DMS114 treated with DMSO at 0.1 percent for 48 hours (cell line): ENCODE results near the gene RORB.

Experiments
- DNase-seq: peaks from one replicate; lab custom pipeline; 2025; ENCODE audit not compliant: unreplicated experiment; lab: John Stamatoyannopoulos, UW

Gene RORB

DNA sequence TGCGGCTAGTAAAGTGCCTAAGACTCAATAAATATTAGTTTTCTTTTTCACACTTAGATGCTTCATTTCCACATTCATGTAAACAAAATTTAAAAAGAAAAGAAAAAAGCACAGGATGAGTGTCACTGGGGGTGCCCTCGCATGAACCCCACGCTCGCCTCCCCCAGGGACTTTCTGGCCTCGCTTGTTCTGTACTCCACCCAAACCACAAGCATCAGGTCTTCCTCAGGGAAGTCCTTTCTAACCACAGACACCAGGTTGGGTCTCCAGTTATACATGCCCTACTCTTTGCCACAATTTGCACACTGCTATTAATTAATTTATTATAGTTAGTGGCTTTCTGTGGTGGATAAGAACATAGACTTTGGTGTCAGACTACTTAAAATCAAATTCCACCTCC lies 92.4 kb downstream of the RORB start:
- no peak for DNase-seq

GRCh38 chr9:74595286-74595685 lies 98.2 kb downstream of the RORB start:
- DNase-seq = no peak

DNA sequence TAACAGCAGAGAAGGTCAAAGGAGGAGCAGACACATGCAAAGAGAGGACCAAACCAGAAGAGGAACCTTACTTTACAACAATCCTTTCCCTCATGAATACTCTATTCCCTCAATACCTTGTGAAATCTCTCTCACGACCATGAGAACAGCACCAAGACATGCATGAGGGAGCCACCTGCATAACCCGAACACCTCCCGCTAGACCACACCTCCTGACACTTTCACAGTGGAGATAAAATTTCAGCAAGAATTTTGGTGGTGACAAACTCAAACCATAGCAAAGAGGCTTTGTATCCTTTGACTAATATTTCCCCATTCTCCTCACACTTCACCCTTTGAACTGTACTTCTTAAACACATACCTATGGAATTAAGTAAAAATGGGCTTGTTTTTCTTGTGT lies 101.7 kb downstream of the RORB start:
- DNase-seq = no peak

DNA sequence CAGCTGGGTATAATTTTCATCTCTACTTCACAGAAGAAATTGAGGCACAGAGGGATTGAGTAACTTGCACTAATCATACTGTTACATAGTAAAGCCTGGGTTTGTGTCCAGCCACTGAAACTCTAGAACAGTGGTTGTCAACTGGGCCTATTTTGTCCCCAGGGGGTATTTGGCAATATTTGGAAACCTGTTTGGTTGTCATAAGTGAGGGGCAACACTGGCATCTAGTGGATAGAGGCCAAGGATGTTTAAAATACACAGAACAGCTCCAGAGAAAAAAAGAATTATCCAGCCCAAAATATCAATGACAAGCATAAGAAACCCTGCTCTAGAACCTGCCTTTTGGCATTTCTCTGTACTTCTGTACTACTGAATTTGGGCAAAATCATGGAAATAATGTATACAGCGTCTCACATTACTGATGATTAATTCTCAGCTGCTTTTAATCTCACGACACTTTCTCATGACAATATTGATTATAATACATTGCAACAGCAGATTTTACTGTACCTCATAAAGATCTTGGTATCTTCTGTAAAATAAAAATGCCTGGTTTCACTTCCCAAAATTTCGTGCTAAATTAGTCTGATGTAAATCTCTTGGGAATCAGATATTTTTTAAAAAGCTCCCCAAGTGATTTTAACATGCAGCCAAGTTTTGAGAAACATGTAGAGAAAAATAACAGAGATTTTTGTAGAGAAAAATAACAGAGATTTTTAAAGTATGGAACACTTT lies 112.7 kb downstream of the RORB start:
- no peak for DNase-seq

- no peak for DNase-seq
Observed at GRCh38 chr9:74610523-74611061, 113.5 kb downstream of the RORB start.

- no peak for DNase-seq
Observed at GRCh38 chr9:74630228-74630627, 133.1 kb downstream of the RORB start.

- DNase-seq = no peak
Observed at GRCh38 chr9:74639112-74639511, 142.0 kb downstream of the RORB start.

DNA sequence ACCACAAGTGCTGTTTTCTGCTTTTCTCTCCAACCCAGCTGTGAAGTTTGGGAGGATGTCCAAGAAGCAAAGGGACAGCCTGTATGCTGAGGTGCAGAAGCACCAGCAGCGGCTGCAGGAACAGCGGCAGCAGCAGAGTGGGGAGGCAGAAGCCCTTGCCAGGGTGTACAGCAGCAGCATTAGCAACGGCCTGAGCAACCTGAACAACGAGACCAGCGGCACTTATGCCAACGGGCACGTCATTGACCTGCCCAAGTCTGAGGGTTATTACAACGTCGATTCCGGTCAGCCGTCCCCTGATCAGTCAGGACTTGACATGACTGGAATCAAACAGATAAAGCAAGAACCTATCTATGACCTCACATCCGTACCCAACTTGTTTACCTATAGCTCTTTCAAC lies 145.2 kb downstream of the RORB start:
- no peak for DNase-seq

DNA sequence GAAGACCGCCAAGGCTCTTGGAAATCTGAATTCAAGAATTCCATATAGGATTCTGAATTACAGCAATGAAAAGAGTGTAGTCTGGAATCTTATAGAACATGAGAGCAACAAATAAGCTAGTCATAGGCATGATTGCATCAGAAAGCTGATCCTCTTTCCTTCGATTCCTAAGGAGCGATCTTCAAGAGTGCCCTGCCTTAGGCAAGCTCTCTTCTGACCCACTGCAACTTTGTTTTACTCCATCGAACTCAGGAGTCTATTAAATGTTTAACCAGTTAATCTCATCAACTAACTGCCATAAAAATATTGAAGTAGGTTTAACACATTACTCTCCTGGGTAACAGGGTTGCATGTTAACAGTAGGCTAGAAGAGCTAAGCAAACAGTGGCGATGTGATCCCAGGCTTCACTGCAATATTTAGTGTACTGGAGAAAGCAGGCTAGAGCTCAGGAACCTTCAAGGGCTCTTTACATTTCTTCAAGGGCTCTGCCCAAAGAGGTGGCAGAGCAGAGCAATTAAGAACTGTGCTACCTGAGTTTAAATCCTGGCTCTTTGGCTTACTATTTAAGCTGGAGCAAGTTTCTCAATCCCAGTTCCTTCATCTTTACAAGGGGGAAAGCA lies 146.3 kb downstream of the RORB start:
- DNase-seq = no peak

- DNase-seq = no peak
Observed at GRCh38 chr9:74644023-74644422, 146.9 kb downstream of the RORB start.

- DNase-seq = peak; percentile 3
Observed at GRCh38 chr9:74645007-74645639, 148.0 kb downstream of the RORB start.

DNA sequence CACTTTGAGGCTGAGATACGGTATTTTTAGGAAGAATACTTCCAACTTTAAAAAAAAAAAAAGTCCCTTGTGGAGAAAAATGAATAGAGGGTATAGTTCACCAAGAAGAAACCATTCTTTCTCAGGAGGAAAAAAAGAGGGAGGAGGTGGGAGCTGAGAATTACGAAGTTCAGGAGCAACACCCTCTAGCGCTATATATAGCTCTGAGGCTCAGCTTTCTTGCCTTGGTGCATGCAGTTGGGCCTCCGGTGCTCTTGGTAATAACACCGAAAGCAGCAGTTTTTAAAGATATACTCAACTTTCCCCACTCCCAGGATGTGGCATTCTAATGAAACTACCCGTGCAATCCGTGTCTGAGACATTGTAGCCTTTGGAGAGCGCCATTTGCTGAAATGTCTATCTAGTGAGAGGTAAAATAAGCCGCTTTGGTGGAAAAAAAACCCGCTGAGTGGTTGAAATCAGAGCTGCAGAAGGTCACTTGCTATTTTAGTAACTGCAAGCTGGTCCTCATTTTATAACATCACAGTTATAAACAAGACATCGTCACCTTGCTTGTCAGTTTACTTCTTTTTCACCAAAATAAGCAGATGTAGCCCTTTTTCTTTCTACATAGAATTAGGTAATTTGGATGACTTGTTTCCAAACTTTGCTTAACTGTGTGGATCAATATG lies 156.4 kb downstream of the RORB start:
- DNase-seq = no peak

DNA sequence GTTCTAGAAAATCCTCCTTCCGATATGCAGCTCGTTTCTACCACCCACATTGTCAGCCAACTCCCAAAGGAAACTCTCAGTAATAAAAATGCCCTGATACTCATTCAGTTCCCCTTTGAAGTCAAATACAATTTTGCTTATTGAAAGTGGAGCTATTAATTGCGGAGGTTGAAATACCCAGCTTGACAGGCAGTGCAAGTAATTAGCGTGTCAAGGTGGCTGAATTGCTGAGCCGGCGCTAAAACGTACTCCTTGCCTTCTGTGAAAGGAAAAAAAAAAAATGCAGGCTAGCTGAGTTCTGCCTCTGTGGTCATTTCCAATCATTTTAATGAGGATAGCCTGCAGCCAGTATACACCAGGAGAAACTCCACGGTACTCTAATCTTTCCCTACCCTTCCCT lies 165.5 kb downstream of the RORB start:
- no peak for DNase-seq

DNA sequence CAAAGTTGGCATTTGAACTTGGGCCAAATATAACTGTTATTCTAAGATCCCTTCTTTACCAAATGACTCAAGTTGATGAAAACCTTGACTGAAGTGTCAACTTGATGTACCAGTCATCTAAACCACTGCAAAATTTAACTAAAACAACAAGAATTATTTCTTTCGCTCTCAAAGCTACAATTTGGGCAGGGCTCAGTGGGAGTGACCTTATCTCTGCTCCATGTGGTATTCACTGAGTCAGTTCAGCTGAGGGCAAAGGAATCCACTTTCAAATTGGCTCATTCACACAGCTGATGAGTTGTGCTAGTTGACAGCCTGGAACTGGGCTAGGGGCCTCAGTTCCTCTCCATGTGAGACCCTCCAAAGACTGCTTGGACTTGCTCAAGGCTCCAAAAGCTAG lies 166.3 kb downstream of the RORB start:
- no peak for DNase-seq

GRCh38 chr9:74666625-74667316 lies 169.6 kb downstream of the RORB start:
- DNase-seq = no peak

- no peak for DNase-seq
Observed at GRCh38 chr9:74672237-74672636, 175.1 kb downstream of the RORB start.

DNA sequence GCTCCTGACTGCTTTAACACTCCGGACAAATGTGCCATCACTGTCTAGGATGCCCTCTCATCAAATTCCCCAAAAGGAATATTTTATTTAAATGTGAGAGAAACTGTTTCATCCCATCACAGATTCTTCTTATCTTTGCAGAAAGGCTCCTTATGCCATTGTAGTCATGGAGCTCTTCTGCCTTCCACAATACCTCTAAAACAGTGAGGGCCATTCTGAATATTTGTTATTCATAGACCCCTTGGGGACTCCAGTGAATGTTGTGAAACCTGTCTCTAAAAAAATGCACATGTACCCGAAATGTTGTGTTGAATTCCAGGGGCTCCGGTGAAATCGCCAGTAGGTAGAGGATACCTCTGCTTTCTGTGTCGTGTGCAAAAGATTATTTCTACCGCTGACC lies 176.9 kb downstream of the RORB start:
- no peak for DNase-seq

- no peak for DNase-seq
Observed at GRCh38 chr9:74681906-74682305, 184.8 kb downstream of the RORB start.

GRCh38 chr9:74683322-74683721 lies 186.2 kb downstream of the RORB start:
- DNase-seq = no peak

DNA sequence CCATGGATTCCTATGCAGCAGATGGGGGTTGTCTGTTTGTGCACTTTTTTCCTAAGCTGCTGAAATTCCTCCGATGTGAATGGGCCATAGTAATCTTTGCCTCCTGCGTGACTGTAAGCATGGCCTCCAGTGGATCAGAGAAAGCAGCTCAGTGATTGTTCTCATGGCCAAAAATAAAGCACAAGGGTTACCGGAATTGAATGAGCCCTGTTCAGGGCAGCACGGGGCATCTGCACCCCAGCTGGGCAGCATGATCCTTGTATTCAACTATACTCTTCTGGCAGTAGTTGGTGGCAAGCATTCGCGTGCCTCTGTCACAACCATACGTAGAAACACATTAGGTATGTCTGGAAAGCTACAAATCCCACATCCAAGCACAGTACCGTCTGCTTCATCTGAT lies 193.9 kb downstream of the RORB start:
- no peak for DNase-seq

DNA sequence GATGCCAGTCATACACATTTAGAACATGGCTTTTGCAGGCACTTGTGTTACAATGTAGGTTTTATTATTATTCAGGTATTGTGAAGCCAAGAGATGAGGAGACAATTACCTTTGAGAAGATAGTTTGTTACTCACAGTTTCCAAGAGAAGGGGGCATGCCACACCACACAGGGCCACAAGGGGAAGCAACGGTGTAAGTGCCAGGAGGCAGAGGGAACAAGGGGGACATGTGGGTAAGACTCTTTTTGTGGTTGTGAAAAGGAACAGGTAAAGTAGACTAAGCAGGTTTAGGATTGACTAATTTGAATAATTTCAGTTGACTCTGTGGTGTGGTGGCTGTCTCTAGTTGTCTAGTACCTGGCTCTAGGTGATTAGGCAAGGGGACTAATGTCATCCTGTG lies 199.4 kb downstream of the RORB start:
- no peak for DNase-seq
